Endothelial cell (in vitro differentiated cells): ENCODE measurements around the gene AUH. TPM values are rescaled to one million over a fixed set of nuclear protein-coding genes. Genes with fewer than 3 reads are reported as not detected.

Experiments used
- DNase-seq: peaks from one replicate; pipeline ENCODE4 v3.0.0; 2021; ENCODE audit warnings: low spot score
- H3K27ac Mint-ChIP-seq: one replicate; pipeline ENCODE4 v1.8.0; 2021; ENCODE audit warnings: mixed read lengths, inconsistent platforms; ENCODE audit not compliant: unreplicated experiment
- H3K27me3 Mint-ChIP-seq: one replicate; pipeline ENCODE4 v1.8.0; 2021; ENCODE audit warnings: mild to moderate bottlenecking, moderate library complexity, mixed read lengths, inconsistent platforms; ENCODE audit not compliant: unreplicated experiment
- H3K36me3 Mint-ChIP-seq: one replicate; pipeline ENCODE4 v1.8.0; 2021; ENCODE audit warnings: mild to moderate bottlenecking, low read depth, mixed read lengths, inconsistent platforms; ENCODE audit not compliant: unreplicated experiment
- H3K4me1 Mint-ChIP-seq: one replicate; pipeline ENCODE4 v1.8.0; 2021; ENCODE audit warnings: mild to moderate bottlenecking, mixed read lengths, inconsistent platforms; ENCODE audit not compliant: unreplicated experiment
- H3K4me3 Mint-ChIP-seq: one replicate; pipeline ENCODE4 v1.8.0; 2021; ENCODE audit warnings: mild to moderate bottlenecking, mixed read lengths, inconsistent platforms; ENCODE audit not compliant: unreplicated experiment
- H3K9me3 Mint-ChIP-seq: one replicate; pipeline ENCODE4 v1.8.0; 2021; ENCODE audit warnings: mixed read lengths, inconsistent platforms; ENCODE audit not compliant: unreplicated experiment
- total RNA-seq: library from RNA; stranded (reverse); fragmentation: NEBNext Ultra II Directional; extraction: Animal tissue kit (Norgen Biotek cat#: 25700); gene quantifications from one replicate; pipeline ENCODE4 v1.2.1, GENCODE V29; 2021; ENCODE audit not compliant: unreplicated experiment
- TF ChIP-seq, protein P1 (sequence below): fragments of 200-600 bp; sonication (generic); IDR thresholded peaks from one replicate; pipeline ENCODE4 v1.5.0; 2021; ENCODE audit warnings: antibody characterized with exemption; ENCODE audit not compliant: unreplicated experiment

Gene AUH
- total RNA-seq, 1 donor from 2014 or later = 14.4 TPM

DNA sequence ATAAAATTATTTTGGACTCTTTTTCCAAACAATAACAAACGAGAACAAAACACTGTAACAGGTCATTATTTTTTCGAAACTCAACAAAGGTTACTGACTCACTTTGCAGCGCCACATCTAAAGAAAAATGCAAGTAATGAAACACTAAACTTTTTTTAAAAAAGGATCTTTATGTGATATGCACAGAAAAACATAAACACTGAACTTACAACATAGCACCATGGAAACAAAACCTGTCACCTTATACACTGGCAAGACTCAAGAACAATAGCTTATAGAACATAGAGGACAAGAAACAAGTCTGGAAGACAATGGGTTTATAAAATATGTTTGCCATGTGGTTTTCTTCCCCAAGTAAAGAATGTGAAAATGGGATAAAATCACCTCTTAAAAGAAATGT, 85.2 kb downstream of the AUH start:
- no peak overlapping the region for H3K27ac Mint-ChIP-seq
- peaks cover 4% of the 10 kb centered on the region for H3K27me3 Mint-ChIP-seq
- peaks cover 4% of the 10 kb centered on the region for H3K36me3 Mint-ChIP-seq
- H3K4me3 Mint-ChIP-seq = no peak overlapping the region
- TF ChIP-seq, protein P1, sequence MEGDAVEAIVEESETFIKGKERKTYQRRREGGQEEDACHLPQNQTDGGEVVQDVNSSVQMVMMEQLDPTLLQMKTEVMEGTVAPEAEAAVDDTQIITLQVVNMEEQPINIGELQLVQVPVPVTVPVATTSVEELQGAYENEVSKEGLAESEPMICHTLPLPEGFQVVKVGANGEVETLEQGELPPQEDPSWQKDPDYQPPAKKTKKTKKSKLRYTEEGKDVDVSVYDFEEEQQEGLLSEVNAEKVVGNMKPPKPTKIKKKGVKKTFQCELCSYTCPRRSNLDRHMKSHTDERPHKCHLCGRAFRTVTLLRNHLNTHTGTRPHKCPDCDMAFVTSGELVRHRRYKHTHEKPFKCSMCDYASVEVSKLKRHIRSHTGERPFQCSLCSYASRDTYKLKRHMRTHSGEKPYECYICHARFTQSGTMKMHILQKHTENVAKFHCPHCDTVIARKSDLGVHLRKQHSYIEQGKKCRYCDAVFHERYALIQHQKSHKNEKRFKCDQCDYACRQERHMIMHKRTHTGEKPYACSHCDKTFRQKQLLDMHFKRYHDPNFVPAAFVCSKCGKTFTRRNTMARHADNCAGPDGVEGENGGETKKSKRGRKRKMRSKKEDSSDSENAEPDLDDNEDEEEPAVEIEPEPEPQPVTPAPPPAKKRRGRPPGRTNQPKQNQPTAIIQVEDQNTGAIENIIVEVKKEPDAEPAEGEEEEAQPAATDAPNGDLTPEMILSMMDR = no peak
- H3K9me3 Mint-ChIP-seq = no peaks in the 10 kb centered on the region
- no peaks in the 10 kb centered on the region for H3K4me1 Mint-ChIP-seq
- DNase-seq = no peak

GRCh38 chr9:91275655-91276054, 86.1 kb downstream of the AUH start:
- Mint-ChIP-seq H3K4me1 (no peaks in the 10 kb centered on the region), H3K36me3 (peaks cover 4% of the 10 kb centered on the region), H3K4me3 (no peak overlapping the region), H3K9me3 (no peaks in the 10 kb centered on the region), H3K27me3 (peaks cover 4% of the 10 kb centered on the region), H3K27ac (no peak overlapping the region)
- TF ChIP-seq, protein P1 = no peak
- no peak for DNase-seq

DNA sequence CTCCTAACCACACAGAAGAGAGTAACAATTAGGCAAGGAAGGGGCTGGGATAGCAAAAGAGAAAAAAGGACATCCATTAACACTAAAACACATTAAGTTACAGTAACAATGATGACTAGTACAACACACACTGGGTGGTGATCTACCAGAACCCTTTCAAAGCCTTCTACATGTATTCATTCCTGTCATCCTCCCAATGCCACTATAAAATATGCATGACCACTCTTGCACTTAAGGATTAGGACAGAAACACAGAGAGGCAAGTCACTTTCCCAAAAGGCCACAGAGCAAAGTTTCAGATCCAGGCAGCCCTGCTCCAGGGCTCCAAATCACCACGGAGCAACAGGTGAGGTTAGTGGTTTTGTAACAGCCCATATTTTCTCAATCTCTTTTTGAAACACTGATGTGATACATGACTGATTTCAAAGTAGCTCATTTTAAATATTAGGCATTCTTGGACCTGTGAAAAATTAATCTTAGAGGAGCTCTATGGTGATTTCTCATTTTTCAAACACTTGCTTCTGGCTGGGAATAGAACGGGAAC, 86.7 kb downstream of the AUH start:
- DNase-seq = no peak
- Mint-ChIP-seq H3K27me3 (peaks cover 4% of the 10 kb centered on the region), H3K4me1 (no peaks in the 10 kb centered on the region), H3K27ac (no peak overlapping the region), H3K9me3 (no peaks in the 10 kb centered on the region), H3K36me3 (peaks cover 4% of the 10 kb centered on the region), H3K4me3 (no peak overlapping the region)
- TF ChIP-seq, protein P1 = no peak

GRCh38 chr9:91273853-91274552, 87.7 kb downstream of the AUH start:
- TF ChIP-seq, protein P1 = no peak
- no peaks in the 10 kb centered on the region for H3K9me3 Mint-ChIP-seq
- H3K4me1 Mint-ChIP-seq = no peaks in the 10 kb centered on the region
- peaks cover 2% of the 10 kb centered on the region for H3K27me3 Mint-ChIP-seq
- no peak overlapping the region for H3K27ac Mint-ChIP-seq
- no peak for DNase-seq
- H3K4me3 Mint-ChIP-seq = no peak overlapping the region
- no peaks in the 10 kb centered on the region for H3K36me3 Mint-ChIP-seq

DNA sequence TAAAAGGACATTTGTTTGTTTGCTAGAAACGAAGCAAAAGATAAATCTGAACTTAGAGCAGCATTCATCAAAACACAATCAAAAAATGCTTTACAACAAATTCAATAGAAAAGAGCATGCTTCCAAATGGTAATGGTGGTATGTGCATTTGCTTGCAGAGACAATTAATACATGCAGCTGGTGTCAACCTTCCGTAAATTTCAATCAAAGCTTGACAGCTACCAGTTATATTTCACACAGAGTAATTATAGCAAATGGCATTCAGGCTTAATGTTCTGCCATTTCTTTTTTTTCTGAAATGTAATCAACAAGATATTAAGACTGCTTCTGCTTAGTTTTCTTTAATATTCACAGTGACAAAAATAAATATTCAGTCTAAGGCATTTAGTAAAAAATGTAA, 90.6 kb downstream of the AUH start:
- Mint-ChIP-seq H3K27ac (no peak overlapping the region), H3K36me3 (no peaks in the 10 kb centered on the region), H3K27me3 (peaks cover 2% of the 10 kb centered on the region), H3K9me3 (no peaks in the 10 kb centered on the region), H3K4me1 (no peaks in the 10 kb centered on the region), H3K4me3 (no peak overlapping the region)
- TF ChIP-seq, protein P1 = no peak
- DNase-seq = no peak
